NCI-H748 (cell line): Measurements from ENCODE around the gene SMOC2.
"Not testable (repeated sequence)": the region's sequence is repeated elsewhere in the genome, so short reads cannot be mapped to it uniquely, and the experiment has no call there.

Experiments used
- DNase-seq: peaks from one replicate; lab custom pipeline; 2025; ENCODE audit not compliant: unreplicated experiment; lab: John Stamatoyannopoulos, UW

Gene SMOC2

GRCh38 chr6:168598251-168599117 is 157.5 kb downstream of the SMOC2 start:
- no peak for DNase-seq

GRCh38 chr6:168599118-168599494 is 158.1 kb downstream of the SMOC2 start:
- DNase-seq = no peak

GRCh38 chr6:168599769-168600330 is 158.9 kb downstream of the SMOC2 start:
- no peak for DNase-seq

GRCh38 chr6:168600381-168600780 is 159.4 kb downstream of the SMOC2 start:
- DNase-seq = no peak

GRCh38 chr6:168601111-168601510 is 160.1 kb downstream of the SMOC2 start:
- DNase-seq = no peak

GRCh38 chr6:168601546-168601945 is 160.6 kb downstream of the SMOC2 start:
- DNase-seq = no peak

- no peak for DNase-seq
These were observed 161.6 kb downstream of the SMOC2 start for GRCh38 chr6:168602576-168602975.

GRCh38 chr6:168603234-168603633 is 162.2 kb downstream of the SMOC2 start:
- no peak for DNase-seq

GRCh38 chr6:168605964-168606363 is 165.0 kb downstream of the SMOC2 start:
- no peak for DNase-seq

- no peak for DNase-seq
These were observed 165.7 kb downstream of the SMOC2 start for GRCh38 chr6:168606722-168607121.

- no peak for DNase-seq
These were observed 166.5 kb downstream of the SMOC2 start for GRCh38 chr6:168607272-168608112.

GRCh38 chr6:168608113-168608400 is 167.1 kb downstream of the SMOC2 start:
- no peak for DNase-seq

GRCh38 chr6:168609026-168609685 is 168.2 kb downstream of the SMOC2 start:
- no peak for DNase-seq

- DNase-seq = no peak
These were observed 169.0 kb downstream of the SMOC2 start for GRCh38 chr6:168609914-168610490.

- not testable (repeated sequence) for DNase-seq
These were observed 170.0 kb downstream of the SMOC2 start for GRCh38 chr6:168610966-168611365.

GRCh38 chr6:168611691-168612090 is 170.7 kb downstream of the SMOC2 start:
- no peak for DNase-seq

- no peak for DNase-seq
These were observed 171.6 kb downstream of the SMOC2 start for GRCh38 chr6:168612586-168612985.

- no peak for DNase-seq
These were observed 174.9 kb downstream of the SMOC2 start for GRCh38 chr6:168615837-168616236.

GRCh38 chr6:168616816-168617765 is 176.1 kb downstream of the SMOC2 start:
- DNase-seq = peak; percentile 31
